ENCODE measurements around the gene PCDH12. TPM values are rescaled to one million over a fixed set of nuclear protein-coding genes. Genes with fewer than 3 reads are reported as not detected.

PCDH12 gene
- total RNA-seq, 4 donors from 2014 or later: 1.3 to 43.6 (median 3.6) TPM

DNA sequence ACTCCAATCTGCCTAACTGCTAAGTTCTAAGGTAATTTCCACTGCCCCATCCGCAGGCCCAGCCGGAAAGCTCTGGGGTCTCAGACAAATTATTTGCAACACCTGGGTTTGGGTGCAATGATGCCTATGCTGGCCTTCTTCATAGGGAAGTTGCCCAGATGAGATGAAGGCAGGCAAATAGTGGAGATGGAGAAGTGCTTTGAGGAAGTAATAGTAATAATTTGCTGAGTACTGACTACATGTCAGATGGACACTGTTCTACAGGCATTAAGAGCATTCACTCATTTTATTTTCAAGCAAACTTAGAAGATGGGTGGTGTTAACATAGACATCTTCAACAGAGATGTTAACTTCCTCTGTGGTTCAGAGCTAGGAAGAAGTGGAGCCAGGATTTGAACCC is 3.8 kb downstream of the PCDH12 start:
- no peak for DNase-seq
- no peak for TF ChIP-seq POLR2A (IDR thresholded peaks at IDR 0.05)
- TF ChIP-seq, protein P1, sequence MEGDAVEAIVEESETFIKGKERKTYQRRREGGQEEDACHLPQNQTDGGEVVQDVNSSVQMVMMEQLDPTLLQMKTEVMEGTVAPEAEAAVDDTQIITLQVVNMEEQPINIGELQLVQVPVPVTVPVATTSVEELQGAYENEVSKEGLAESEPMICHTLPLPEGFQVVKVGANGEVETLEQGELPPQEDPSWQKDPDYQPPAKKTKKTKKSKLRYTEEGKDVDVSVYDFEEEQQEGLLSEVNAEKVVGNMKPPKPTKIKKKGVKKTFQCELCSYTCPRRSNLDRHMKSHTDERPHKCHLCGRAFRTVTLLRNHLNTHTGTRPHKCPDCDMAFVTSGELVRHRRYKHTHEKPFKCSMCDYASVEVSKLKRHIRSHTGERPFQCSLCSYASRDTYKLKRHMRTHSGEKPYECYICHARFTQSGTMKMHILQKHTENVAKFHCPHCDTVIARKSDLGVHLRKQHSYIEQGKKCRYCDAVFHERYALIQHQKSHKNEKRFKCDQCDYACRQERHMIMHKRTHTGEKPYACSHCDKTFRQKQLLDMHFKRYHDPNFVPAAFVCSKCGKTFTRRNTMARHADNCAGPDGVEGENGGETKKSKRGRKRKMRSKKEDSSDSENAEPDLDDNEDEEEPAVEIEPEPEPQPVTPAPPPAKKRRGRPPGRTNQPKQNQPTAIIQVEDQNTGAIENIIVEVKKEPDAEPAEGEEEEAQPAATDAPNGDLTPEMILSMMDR (IDR thresholded peaks at IDR 0.05): no peak
- H3K27me3 ChIP-seq: no peaks in the 10 kb centered on the region
- H3K4me3 ChIP-seq: no peak overlapping the region
- H3K27ac ChIP-seq: no peak overlapping the region
- H3K36me3 ChIP-seq: no peaks in the 10 kb centered on the region
- intact Hi-C loops (cut with DNase I; ENCODE audit: low total_unique reads): loop anchor here (10.0 kb wide), 1 partner anchor 79 kb away; the partner anchor contains the start of gene PCDH1
- H3K4me1 ChIP-seq: no peaks in the 10 kb centered on the region
- no peaks in the 10 kb centered on the region for H3K9me3 ChIP-seq

DNA sequence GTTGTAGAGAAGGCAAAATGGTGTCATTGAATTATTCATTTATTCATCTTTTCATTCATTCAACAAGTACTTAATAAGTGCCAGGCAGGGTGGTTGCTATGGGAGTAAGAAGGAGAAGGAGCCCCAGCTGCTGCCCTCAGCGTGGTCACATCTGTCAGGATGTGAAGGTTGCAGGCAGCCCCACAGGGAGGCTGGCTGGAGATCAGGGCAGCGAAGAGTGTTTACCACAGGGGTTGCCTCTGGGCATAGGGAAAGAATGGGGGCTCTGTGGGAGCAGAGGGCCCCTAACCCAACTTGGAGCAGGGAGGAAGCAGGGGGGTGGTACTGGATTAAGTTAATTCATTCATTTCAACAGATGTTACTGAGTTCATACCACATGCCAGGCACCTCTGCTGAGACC is 6.0 kb downstream of the PCDH12 start:
- no peak for DNase-seq
- no peaks in the 10 kb centered on the region for H3K27me3 ChIP-seq
- intact Hi-C loops (cut with DNase I; ENCODE audit: low total_unique reads): loop anchor here (10.0 kb wide), 1 partner anchor 77 kb away; the partner anchor contains the start of gene PCDH1
- H3K4me1 ChIP-seq: no peaks in the 10 kb centered on the region
- no peaks in the 10 kb centered on the region for H3K36me3 ChIP-seq
- no peaks in the 10 kb centered on the region for H3K9me3 ChIP-seq
- no peak for TF ChIP-seq POLR2A (IDR thresholded peaks at IDR 0.05)
- TF ChIP-seq, protein P1 (IDR thresholded peaks at IDR 0.05): no peak
- no peak overlapping the region for H3K4me3 ChIP-seq
- H3K27ac ChIP-seq: no peak overlapping the region

DNA sequence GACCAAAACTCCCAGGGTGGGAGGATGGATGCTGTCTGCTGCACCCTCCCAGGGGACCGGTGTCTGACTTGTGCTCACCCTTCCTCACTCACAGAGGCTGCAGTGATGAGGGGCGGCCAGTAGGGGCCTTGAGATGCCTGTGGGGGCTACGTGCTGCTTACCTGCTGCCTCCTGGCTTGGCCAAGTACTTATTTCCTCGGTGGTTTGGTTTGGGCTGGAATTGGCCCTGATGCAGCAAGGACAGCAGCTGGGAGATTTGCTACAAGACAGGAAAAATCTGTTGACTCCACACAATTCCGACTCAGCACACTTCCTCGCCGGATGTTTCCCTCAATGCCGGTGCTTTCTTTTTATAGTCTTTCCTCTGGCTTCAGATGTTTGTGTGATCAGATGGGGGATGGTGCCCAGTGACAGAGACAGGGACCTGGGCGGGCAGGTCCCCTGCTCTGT is 6.6 kb downstream of the PCDH12 start:
- Histone ChIP-seq H3K27me3 (no peaks in the 10 kb centered on the region), H3K27ac (no peak overlapping the region), H3K9me3 (no peaks in the 10 kb centered on the region), H3K36me3 (no peaks in the 10 kb centered on the region), H3K4me3 (no peak overlapping the region), H3K4me1 (no peaks in the 10 kb centered on the region)
- intact Hi-C loops (cut with DNase I; ENCODE audit: low total_unique reads): loop anchor here (10.0 kb wide), 1 partner anchor 77 kb away; the partner anchor contains the start of gene PCDH1
- TF ChIP-seq, protein P1 (IDR thresholded peaks at IDR 0.05): no peak
- no peak for TF ChIP-seq POLR2A (IDR thresholded peaks at IDR 0.05)
- no peak for DNase-seq

DNA sequence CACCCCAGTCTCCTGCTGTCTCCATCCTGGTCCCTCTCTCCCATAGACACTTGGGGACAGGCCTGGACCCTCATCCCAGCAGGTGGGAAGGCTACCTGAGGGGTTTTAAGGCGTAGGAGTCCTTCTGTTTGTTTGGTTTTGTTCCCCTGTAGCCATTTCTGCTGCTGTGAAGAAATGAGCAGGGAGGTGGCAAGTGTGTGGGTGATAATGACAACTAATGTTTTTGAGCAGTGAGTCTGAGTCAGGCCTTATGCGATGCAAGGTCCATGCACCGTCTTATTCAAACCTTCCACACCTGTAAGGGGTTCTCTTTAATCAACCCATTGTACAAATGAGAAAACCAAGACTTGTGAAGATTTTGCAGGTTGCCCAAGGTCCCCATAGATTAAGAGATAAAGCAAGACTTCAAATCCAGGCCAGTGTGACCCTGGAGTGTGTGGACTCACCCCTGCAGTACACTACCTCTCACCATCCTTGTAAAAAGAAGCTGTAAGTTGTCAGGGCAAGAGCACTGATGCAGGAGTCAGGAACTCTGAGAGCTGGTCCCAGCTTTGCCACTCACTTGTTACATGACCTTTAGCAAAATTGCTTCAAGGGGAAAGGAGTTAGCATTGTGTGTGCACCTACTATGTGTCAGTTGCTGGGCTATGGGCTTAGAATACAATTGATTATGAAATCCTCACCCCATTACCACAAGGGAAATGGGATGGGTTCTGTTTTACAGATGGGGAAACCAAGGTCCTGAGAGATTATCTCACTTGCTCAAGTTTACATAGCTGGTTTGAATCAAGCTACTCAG is 7.6 kb downstream of the PCDH12 start:
- H3K27ac ChIP-seq: no peak overlapping the region
- no peak for DNase-seq
- no peaks in the 10 kb centered on the region for H3K9me3 ChIP-seq
- H3K4me3 ChIP-seq: no peak overlapping the region
- TF ChIP-seq POLR2A (IDR thresholded peaks at IDR 0.05): no peak
- TF ChIP-seq, protein P1 (IDR thresholded peaks at IDR 0.05): no peak
- no peaks in the 10 kb centered on the region for H3K27me3 ChIP-seq
- H3K36me3 ChIP-seq: no peaks in the 10 kb centered on the region
- no peaks in the 10 kb centered on the region for H3K4me1 ChIP-seq
- intact Hi-C loops (cut with DNase I; ENCODE audit: low total_unique reads): loop anchor here (10.0 kb wide), 1 partner anchor 76 kb away; the partner anchor contains the start of gene PCDH1

DNA sequence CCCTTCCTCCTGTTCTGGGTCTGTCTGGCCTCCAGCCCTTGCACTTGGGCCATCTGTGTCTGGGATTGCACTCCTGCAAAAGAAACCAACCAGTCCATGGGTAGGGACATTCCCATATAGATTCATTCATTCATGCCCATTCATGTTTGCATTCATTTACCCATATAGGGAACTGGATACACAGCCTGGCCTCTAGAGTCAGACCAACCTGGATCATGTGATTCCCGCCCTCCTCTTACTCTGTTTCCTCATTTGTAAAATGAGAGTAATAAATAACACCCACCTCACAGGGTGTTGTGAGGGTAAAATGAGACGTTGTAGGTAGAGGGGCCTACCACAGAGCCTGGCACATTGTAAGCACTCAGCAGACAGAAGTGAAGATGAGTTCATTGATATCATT is 8.5 kb downstream of the PCDH12 start:
- intact Hi-C loops (cut with DNase I; ENCODE audit: low total_unique reads): no loop called here
- Histone ChIP-seq H3K4me3 (no peak overlapping the region), H3K36me3 (no peaks in the 10 kb centered on the region), H3K9me3 (no peaks in the 10 kb centered on the region), H3K27me3 (no peaks in the 10 kb centered on the region), H3K4me1 (no peaks in the 10 kb centered on the region), H3K27ac (no peak overlapping the region)
- no peak for TF ChIP-seq POLR2A (IDR thresholded peaks at IDR 0.05)
- TF ChIP-seq, protein P1 (IDR thresholded peaks at IDR 0.05): no peak
- DNase-seq: no peak
